Measurements from ENCODE around the gene RAD23B.
"Not testable (repeated sequence)": the region's sequence is repeated elsewhere in the genome, so short reads cannot be mapped to it uniquely, and the experiment has no call there.

RAD23B gene

DNA sequence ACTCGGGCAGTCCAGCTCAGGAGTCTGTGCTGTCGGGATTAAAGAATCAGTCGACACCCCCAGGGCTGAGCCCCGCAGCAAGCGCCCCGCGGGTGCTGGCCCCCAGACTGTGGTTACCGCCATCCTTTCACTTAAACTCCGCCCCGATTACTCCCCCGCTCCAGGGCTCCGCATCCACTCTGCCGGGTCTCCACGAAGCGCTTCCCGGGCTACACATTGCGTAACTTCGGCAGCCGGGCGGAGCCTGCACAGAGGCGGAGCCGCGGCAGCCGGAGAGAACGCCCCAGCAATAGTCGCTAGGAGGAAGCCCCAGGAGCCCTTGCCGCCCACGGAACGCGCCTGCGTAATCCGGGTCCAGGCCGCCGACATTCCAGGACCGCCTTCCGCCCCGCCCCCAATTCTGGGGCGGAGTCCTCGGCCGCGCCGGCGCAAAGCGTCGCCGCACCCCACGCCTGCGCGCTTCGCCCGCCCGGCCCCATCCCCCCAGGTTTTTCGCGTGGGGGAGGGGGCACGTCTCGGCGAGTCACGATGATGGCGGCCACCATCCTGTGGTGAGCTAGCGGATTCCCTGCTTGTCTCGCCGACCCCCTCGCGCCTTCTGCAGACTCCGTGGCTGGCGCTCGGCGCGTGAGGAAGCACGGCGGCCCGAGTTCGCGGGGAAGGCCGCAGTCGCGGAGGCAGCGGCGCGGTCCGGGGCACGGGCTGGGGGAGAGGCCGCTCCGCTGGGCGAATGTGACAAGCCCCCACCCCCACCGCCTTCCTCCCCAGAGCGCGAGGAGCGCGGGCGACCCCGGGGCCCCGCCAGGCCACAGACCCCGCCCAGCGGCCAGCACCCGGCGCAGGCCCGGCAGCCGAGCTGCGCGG, at the start of gene RAD23B:
RAD23B (plus strand) TSS at position 521 of the 864 bp plus-strand sequence. CDS start 351 bp downstream, outside the sequence.
- DNase-seq, result peak; percentile 99

DNA sequence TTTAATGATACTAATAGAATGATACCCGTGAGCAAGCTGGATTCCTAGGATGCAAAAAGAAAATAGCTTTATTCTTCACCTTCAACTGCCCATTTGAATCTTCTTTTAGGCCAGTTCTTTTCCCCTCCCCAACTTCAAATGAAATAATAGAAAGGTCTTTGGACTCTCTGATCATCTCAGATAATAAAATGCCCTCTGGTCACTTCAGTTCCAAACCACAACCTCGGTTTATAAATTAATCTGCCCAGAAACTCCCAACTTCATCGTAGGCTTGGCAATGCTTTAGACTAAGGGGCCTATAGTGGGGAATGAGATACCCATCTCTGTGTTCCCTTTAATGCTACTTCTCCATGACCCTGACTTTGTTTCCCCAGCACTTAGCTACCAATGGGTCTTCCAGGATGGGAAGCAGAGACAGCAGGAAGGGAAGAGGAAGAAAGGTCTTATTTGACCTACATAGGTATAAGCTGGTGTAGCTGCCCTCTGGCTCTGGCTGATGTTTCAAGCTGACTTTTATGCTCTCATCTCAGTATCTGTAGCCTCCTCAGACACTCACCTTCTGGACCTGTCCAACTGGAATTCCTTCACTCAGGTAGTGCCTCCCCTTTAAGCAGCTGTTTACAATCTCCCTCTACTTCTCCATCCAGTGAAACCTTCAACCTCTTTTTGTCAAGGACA, 47.2 kb upstream of the RAD23B start:
- DNase-seq, result no peak

DNA sequence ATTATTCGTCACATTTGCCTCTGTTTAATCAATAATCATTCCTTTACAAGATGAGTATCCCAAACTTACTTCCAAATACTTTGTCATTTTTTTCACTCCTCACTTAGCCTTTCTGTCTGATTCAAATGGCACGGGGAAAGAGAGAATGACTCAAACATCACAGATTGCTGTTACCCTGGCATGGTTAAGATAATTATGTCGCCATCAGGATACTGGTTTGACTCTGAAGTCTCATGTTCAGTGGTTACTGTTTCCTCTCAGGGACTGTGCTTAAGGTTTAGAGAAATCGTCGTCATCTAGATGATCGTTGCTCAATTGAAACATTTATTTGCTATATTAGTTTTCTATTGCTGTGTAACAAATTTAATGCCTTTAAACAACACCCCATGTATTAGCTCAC, 45.2 kb upstream of the RAD23B start:
- DNase-seq, result no peak

DNA sequence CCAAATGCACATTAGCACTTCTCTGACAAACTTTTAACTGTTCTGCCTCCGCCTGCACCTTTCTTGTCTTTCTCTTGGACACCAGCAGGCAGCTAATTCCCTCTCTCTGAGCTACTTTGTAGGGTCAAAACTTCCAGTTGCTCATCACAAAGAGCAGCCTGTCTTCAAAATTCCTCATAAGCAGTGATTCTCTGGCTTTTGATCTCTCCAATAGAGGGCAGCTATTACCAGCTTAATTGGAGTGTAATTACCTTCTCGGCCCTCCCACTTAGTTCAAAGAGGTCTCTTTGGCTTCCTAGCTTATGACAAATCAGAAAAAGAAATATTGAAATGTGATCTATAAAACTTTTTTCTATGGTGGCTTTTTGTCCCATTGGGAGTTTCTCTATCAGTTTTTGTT, 43.6 kb upstream of the RAD23B start:
- DNase-seq, result no peak

DNA sequence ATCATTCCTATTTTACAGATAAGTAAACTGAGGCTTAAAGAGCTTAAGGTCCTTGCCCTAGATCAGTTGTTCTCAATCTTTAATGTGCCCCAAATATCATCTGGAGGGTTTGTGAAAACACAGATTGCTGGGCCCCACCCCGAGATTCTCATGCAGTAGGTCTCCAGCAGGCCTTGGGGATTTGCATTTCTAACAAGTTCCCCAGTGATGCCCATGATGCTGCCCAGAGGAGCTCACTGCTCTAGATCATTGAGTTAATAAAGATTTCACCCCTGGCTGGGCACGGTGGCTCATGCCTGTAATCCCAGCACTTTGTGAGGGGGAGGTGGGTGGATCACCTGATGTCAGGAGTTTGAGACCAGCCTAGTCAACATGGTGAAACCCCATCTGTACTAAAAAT, 42.8 kb upstream of the RAD23B start:
- no peak for DNase-seq

DNA sequence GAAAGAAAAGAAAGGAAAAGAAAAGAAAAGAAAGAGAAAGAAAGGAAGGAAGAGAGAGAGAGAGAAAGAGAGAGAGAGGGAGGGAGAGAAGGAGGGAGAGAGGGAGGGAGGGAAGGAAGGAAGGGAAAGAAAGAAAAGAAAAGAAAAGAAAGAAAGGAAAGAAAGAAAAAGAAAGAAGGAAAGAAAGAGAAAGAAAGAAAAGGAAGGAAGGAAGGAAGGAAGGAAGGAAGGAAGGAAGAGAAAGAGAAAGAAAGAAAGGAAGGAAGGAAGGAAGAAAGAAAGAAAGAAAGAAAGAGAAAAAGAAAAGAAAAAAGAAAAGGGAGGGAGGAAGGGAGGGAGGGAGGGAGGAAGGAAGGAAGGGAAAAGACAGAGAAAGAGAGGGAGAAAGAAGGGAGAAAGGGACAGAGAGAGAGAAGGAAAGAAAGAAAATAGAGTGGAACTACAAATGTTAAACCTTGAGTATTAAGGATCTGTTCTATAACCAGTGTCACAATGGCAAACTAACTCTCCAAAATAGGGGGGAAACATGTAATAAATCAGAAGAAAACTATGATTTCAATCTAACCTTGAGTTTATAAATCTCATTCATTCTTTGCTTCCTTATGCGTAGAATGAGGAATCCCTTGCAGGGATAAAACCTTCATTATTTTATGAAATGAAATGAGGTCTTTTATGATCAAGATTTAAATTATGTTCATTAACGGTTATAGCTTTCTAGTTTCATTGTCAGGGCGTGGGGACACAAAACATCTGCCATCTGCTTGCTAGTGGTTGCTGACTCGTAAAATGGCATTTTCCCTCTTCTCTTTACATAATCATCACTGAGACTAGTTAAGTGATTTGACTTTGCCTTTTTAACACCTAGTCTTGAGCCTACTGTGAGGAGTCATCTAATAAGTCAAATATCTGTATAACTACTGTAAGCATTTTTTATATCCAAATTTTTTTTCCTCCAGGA, 40.7 kb upstream of the RAD23B start:
- DNase-seq, result no peak

DNA sequence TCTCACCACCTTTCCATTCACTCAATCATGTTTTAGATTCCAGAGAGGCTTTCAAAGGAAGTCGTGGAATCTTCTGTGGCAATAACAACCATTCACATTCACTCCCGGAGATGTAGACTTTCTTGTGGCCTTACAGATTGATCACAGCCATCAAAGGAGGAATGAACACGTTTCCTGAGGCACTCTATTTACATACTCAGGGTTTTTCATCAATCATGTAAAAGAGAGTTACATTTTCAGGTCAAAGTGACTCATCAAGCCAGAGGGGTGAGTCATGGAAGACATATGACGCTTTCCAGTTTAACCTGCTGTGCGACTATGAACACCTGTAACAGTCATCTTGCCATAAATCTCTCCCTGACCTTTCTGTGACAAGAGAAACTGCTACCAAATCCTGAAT, 39.3 kb upstream of the RAD23B start:
- no peak for DNase-seq

DNA sequence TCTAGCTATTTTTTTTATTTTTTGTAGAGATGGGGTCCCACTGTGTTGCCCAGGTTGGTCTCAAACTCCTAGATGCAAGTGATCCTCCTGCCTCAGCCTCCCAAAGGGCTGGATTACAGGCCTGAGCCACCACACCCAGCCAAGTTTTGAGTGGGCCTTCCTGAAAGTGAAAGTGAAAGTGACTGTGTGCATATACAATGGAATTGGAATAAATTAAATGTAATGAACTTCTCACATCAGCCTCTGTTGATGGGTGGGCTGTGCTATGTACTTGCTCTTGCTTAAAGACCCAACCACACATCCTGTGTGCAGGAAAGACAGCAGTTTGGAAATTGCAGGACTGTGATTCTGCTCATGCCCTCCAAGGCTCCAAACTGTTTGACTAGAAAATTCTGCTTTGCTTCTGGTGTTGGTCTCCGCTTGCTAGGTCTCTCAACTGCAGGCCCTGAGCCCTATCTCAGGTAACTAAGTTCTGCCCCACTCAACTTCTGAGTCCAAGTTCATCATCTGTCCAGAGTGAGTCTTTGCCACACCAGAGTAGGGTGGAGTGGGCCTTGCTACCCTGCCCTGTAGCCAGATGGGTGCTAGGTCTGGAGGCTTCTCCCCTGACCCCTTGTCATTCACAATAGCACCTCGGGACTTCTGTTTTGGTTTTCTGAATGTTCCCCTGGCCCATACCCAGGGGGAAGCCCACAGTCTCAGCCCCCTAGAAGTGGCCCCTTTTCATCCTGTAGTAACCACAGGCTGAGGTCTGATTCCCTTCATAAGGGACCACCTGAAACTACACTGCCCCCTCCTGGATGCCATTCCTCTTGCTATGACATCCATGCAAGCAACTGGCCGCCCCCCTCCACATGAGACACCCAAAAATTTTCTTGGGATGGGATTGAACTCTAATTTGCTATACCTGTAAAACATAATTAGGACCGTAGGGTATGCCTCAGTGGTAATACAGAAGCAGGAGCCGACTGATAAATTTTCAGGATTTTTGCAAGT, 36.5 kb upstream of the RAD23B start:
- DNase-seq, result no peak

DNA sequence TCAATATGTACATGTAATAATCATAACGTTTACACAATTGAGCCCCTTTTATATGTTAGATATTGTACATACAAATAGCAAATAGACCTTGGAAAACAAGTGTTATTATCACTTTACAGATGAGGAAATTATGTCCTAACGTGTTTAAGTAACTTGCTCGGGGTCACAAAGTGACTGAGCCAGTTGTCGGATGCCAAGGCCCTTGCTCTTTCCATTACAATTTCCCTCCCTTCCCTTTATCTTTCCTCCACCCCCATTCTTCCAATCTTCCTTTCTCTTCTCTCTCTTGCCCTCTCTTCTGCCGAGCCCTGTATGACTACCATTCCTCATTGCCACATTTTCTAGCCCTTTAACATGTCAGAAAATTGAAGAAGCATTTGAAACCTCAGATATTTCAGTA, 34.4 kb upstream of the RAD23B start:
- DNase-seq, result no peak

DNA sequence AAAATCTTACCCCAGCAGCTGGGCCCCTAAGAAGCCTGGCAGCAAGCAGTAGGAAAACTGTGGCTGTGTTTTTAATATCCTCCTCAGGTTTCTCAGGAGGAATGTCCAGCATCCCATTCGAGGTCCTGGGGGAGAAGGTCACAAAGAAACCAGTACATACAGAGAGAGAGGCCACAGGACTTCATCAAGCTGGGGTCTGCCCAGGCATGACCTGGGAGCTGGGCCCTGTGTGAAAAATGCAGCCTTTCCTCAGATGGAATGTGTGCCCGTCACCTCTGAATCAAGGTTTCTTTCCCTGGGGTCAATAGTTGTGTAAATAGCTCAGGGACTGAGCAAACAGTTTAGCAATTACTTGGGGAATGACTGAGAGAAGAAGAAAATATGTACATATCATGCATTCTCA, 33.9 kb upstream of the RAD23B start:
- no peak for DNase-seq

DNA sequence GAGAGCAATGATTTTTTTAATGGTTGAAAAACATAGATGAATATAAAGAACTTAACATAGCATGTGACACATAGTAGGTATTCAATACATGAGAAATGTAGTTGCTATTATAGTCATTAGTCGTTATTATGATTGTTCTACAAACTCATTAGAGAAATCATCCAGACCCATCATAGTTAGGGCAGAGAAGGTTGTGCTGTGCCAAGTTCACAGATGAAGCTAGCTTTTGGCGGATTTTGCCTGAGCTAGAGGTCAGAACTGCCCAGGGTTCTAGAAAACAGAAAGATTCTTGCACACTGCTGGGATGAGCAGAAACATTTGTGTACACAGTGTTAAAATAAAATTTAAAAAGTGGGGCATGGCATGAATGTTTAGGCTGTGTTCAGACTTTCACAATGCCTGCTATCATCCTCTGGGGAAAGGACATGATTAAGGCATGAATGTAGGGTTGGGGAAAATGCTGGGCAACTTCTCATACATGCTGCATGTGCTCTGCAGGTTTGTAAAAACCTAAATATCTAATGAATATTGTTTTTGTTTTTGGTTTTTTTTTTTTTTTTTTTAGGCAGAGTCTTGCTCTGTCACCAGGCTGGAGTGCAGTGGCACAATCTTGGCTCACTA, 33.3 kb upstream of the RAD23B start:
- no peak for DNase-seq

DNA sequence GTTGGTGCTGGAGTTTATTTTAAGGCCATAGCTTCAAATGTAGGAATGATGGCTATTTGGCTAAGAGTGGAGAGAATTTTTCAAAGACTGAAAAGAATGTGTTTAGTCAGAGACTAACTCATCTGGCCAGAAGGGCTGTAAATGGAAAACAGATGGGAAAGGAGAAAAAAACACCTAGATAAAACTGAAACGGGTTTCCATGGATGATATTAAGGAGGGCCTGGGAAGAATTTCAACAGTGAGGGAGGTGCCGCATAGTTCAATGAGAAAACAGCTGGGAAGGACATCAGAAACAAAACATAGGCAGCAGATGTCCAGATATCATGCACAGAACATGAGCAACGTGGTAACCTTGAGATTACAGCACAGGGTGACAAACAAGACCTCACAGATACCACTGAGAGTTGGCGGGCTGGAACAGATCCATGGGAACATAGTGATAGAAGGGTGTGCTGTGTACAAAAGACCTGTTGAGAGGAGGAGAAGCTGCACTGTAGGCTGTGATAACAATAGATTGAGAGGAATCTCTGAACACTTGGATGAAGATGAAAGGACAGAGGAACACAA, 31.2 kb upstream of the RAD23B start:
- no peak for DNase-seq

DNA sequence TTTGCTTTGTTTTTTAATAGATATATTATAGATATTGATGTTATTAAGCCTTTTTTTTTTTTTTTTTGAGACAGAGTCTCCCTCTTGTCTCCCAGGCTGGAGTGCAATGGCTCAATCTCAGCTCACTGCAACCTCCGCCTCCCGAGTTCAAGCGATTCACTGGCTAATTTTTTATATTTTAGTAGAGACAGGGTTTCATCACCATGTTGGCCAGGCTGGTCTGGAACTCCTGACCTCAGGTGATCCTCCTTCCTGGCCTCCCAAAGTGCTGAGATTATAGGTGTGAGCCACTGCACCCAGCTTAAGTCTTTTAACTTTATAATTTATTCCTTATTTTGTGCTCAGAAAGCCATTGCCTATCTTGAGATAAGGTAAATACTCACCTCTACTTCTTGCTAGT, 24.2 kb upstream of the RAD23B start:
- no peak for DNase-seq

DNA sequence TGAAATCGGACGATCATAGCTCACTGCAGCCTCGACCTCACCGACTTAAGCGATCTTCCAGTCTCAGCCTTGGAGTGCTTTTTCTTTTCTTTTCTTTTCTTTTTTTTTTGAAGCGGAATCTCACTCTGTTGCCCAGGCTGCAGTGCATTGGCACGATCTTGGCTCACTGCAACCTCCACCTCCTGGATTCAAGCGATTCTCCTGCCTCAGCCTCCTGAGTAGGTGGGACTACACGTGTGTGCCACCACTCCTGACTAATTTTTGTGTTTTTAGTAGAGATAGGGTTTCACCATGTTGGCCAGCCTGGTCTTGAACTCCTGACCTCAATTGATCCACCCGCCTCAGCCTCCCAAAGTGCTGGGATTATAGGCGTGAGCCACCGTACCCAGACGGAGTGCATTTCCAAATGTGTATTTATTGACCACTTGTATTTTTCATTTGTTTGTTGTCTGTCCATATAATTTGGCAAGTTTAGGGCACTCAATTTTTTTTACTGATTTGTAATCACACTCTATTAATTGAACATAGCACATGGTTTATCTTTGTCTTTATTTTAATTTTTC, 23.2 kb upstream of the RAD23B start:
- not testable (repeated sequence) for DNase-seq

DNA sequence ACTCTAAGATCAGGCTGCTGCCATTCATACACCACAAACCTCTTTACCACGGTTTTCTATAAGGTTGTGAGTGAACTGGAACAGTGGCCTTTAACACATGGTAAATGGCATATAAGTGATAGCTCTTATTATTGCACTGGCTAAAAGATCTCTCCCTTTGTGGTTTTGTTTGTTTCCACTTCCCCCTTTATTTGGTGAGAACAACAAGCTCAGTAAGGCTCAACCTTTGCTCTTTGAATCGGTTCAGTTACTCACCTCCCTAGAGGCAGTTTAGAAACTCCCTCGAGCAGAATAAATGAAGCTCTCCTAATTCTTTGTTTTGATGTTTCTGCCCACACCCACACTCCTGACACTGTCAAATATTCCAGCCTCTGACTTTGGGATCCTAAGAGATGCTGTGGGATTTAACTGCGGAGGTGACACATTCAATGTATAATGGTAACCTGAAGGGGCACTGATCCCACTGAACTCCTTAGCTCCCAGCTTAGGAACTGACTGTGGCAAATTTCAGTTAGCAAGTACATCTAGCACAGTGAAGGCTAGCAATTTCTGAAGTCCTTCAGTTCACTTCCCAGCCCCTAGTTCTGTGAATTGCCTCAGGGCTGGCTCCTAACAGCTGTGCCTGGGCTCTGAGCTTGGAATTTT, 22.5 kb upstream of the RAD23B start:
- DNase-seq, result no peak

DNA sequence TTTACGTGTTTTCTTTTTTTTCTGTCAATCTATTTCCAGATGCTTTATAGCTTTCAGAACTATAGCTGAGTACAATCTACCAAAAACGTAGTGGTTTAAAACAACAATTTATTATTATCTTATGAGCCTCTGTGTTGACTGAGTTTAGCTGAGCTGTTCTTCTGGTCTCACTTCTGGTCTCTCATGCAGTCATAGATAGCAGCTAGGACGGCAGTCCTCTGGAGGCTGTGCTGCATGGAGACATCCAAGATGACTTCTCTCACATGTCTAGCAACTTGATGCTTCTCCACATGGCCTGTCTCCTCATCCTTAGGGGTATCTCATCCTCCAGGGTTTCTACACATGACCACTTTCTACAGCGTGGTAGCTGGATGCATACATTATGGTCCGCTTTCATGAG, 22.0 kb upstream of the RAD23B start:
- no peak for DNase-seq

DNA sequence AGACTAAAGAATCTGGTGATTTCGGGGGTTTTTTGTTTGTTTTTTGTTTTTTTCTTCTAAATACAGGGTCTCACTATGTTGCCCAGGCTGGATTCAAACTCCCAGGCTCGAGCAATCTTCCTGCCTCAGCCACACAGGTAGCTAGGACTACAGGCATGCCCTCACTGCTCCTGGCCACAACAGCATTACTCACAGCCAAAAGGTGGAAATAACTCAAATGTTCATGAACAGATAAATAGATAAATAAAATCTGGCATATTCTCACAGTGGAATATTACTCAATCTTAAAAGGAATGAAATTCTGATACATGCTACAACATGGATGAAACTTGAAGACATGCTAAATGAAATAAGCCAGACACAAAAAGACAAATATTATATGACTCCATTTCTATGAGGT, 19.8 kb upstream of the RAD23B start:
- no peak for DNase-seq

DNA sequence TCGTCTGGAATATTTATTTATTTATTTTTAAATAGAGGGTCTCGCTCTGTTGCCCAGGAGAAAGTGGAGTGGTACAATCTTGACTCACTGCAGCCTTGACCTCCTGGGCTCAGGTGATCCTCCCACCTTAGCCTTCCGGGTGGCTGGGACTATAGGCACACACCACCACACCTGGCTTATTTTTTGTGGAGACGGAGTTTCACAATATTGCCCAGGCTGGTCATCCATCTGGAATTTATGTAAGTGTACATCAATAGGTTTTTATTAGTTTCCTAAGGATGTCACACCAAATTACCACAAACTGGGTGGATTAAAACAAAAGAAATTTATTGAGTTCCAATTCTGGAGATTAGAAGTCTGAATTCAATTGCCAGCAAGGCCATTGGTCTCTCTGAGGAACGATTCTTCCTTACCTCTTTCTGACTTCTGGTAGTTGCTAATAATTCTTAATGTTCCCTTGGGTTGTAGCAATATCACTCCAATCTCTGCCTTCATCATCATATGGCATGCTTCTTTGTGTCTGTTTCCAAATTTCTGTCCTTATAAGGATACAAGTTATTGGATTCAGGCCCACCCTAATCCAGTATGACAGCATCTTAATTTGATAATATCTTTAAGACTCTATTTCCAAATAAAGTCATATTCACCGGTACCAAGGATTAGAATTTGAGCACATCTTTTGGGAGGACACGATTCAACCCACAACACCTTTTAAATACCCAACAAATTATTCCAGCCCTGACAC, 16.3 kb upstream of the RAD23B start:
- no peak for DNase-seq

DNA sequence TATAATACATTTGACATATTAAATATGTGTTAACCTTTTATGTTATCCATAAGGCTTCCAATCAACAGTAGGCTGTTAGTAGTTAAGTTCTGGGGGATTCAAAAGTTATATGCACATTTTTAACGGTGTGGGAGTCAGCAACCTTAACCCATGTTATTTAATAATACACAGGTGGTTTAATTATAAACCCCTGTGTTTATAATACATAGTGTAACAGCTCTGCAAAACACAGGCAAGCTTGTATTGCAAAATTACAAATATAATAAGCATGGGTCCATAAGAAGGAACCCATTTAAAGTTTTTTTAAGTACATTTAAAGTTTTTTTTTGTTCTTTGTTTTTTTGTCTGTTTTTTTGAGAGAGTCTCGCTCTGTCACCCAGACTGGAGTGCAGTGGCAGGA, 14.5 kb upstream of the RAD23B start:
- DNase-seq, result no peak

DNA sequence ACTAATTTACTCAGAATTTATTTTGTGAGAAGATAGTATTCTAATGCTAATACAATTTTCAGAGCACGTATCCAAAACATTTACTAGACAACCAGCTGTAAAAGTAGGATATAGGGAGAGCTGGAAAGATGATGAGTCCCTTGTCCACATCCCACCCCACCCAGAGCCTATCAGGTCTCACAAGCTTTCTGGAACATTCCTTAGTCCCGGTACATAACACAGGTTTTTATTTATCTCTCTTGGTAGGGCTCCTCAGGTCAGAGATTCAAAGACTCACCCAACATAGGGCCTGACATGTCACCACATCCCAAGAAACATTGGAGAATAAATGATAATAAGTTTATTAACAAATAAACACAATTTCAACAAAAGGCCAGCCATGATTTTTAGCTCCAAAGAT, 13.8 kb upstream of the RAD23B start:
- DNase-seq, result no peak

Measured in activated T-cell treated with anti-CD3 and anti-CD28 coated beads, Interleukin-2, amount 50 U/mL, for 1 hour (primary cell).